Ovary (tissue), 3 donors: Measurements from ENCODE around the gene LCNL1.

ENCODE experiments used
- EP300 ChIP-seq: sonication (generic); formaldehyde crosslinking; IDR thresholded peaks from one replicate; pipeline ENCODE4 v1.6.1; 2017; ENCODE audit warnings: antibody characterized with exemption
- POLR2A ChIP-seq: fragments of 450-650 bp; IDR thresholded peaks from one replicate; pipeline ENCODE4 v1.6.1; 2017; ENCODE audit warnings: antibody characterized with exemption, mild to moderate bottlenecking, moderate library complexity
- TF ChIP-seq, protein P1 (sequence below), 3 donors: fragments of 450-650 bp in 2 of 3; fragments of 200-600 bp in 1 of 3; IDR thresholded peaks; one replicate each; pipeline versions ENCODE4 v1.5.1 to v1.8.0; 2016 to 2022; ENCODE audit warnings: antibody characterized with exemption in 3 of 3, mild to moderate bottlenecking in 1 of 3
- donor health status: DM: no; HTN: no; CAD: no.

- TF ChIP-seq, protein P1, sequence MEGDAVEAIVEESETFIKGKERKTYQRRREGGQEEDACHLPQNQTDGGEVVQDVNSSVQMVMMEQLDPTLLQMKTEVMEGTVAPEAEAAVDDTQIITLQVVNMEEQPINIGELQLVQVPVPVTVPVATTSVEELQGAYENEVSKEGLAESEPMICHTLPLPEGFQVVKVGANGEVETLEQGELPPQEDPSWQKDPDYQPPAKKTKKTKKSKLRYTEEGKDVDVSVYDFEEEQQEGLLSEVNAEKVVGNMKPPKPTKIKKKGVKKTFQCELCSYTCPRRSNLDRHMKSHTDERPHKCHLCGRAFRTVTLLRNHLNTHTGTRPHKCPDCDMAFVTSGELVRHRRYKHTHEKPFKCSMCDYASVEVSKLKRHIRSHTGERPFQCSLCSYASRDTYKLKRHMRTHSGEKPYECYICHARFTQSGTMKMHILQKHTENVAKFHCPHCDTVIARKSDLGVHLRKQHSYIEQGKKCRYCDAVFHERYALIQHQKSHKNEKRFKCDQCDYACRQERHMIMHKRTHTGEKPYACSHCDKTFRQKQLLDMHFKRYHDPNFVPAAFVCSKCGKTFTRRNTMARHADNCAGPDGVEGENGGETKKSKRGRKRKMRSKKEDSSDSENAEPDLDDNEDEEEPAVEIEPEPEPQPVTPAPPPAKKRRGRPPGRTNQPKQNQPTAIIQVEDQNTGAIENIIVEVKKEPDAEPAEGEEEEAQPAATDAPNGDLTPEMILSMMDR (IDR thresholded peaks at IDR 0.05), result peak in 1 of 3 donors; percentile 30
- TF ChIP-seq POLR2A, result peak; percentile 22
- TF ChIP-seq EP300, result no peak
These were observed 32.8 kb upstream of the LCNL1 start for GRCh38 chr9:136949817-136950655.
